ENCODE results near the gene MCEE.

The MCEE gene

DNA sequence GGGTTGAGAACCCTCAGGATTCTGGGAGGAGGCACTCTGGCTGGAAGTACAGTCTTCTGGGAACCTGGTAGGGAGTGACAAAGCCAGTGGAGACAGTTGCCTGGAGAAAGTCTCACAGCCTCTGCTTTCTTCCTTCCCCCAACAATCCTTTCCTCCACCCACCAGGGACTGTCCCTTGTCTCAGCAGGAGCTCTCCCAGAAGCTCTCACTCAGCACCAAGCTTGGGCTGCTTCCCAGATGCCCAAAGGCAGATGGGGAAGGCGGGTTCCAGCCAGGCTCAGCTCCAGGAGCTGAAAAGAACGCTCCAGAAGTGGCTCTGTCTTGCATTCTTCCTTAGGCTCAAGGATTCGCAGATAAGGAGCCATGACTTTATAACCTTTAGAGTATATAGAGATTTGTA is 69.2 kb downstream of the MCEE start:
- no peaks in the 10 kb centered on the region for H3K36me3 Mint-ChIP-seq (ENCODE audit: low read depth)
- DNase-seq, result no peak
- no peaks in the 10 kb centered on the region for H3K9me3 Mint-ChIP-seq
- no peak for ATAC-seq
- no peak overlapping the region for H3K4me3 Mint-ChIP-seq
- peaks cover 3% of the 10 kb centered on the region for H3K27me3 Mint-ChIP-seq
- peaks cover 3% of the 10 kb centered on the region for H3K4me1 Mint-ChIP-seq
- no peak overlapping the region for H3K27ac Mint-ChIP-seq

- Mint-ChIP-seq H3K27me3 (peaks cover 3% of the 10 kb centered on the region), H3K36me3 (ENCODE audit: low read depth) (no peaks in the 10 kb centered on the region), H3K27ac (no peak overlapping the region), H3K4me1 (peaks cover 3% of the 10 kb centered on the region), H3K9me3 (no peaks in the 10 kb centered on the region), H3K4me3 (no peak overlapping the region)
- ATAC-seq (no peak), DNase-seq (no peak)
Measured at GRCh38 chr2:71060211-71060610, 69.8 kb downstream of the MCEE start.

Data from activated naive CD8-positive, alpha-beta T cell treated with anti-CD3 and anti-CD28 coated beads, Interleukin-2, amount 50 U/mL, for 24 hours (primary cell).